CD14-positive monocyte (primary cell): ENCODE data around the gene ETS1. TPM values are rescaled to one million over a fixed set of nuclear protein-coding genes. Genes with fewer than 3 reads are reported as not detected.

Source experiments
- DNase-seq, 3 donors: peaks; one replicate each; pipeline ENCODE4 v3.0.0-alpha.2; 2011 to 2022
- H2AFZ ChIP-seq: 2 replicates; pipeline ENCODE4 v1.6.0; 2012; ENCODE audit warnings: mild to moderate bottlenecking, low read depth, low read length, inconsistent platforms; ENCODE audit not compliant: insufficient read depth, poor library complexity, severe bottlenecking
- H3K27ac ChIP-seq, 2 donors: 1 replicate in 1 of 2; 2 replicates in 1 of 2; pipeline ENCODE4 v1.5.1; 2012 to 2013; ENCODE audit warnings: low read length in 2 of 2, control low read depth in 1 of 2, inconsistent platforms in 1 of 2, low read depth in 1 of 2, mild to moderate bottlenecking in 1 of 2
- H3K27me3 ChIP-seq, 2 donors: one replicate each; pipeline versions ENCODE4 v1.6.0 to v1.6.1; 2011 to 2013; ENCODE audit warnings: low read length in 2 of 2; ENCODE audit not compliant: control insufficient read depth in 2 of 2, insufficient read depth in 2 of 2
- H3K36me3 ChIP-seq, 2 donors: replicated peaks in 1 of 2; 1 replicate in 1 of 2; 2 replicates in 1 of 2; pipeline versions ENCODE4 v1.5.1 to v1.6.1; 2012 to 2013; ENCODE audit warnings: low read length in 2 of 2, control low read depth in 1 of 2, inconsistent platforms in 1 of 2, mild to moderate bottlenecking in 1 of 2; ENCODE audit not compliant: insufficient read depth in 2 of 2, control insufficient read depth in 1 of 2
- H3K4me1 ChIP-seq, 2 donors: 1 replicate in 1 of 2; 2 replicates in 1 of 2; pipeline versions ENCODE4 v1.5.1 to v1.6.1; 2012 to 2013; ENCODE audit warnings: low read length in 2 of 2, control low read depth in 1 of 2, inconsistent platforms in 1 of 2, mild to moderate bottlenecking in 1 of 2, moderate library complexity in 1 of 2; ENCODE audit not compliant: insufficient read depth in 2 of 2, control insufficient read depth in 1 of 2
- H3K4me2 ChIP-seq: replicated peaks from 2 replicates; pipeline ENCODE3; 2012; ENCODE audit warnings: low read length, moderate library complexity, mild to moderate bottlenecking; ENCODE audit not compliant: poor library complexity, severe bottlenecking; ENCODE audit errors: extremely low read depth
- H3K4me3 ChIP-seq, 3 experiments: fragments of 200-600 bp in 1 of 3; sonication (generic) in 1 of 3; replicated peaks in 1 of 3; 1 replicate in 2 of 3; 2 replicates in 1 of 3; pipeline ENCODE4 v1.5.1; 2011 to 2013; ENCODE audit warnings: low read length in 3 of 3, mild to moderate bottlenecking in 3 of 3, control low read depth in 2 of 3, low read depth in 2 of 3, inconsistent platforms in 1 of 3, moderate library complexity in 1 of 3
- H3K79me2 ChIP-seq: 2 replicates; pipeline ENCODE4 v1.6.0; 2012; ENCODE audit warnings: mild to moderate bottlenecking, control low read depth, inconsistent platforms, low read length, moderate library complexity; ENCODE audit not compliant: insufficient read depth
- H3K9ac ChIP-seq: 2 replicates; pipeline ENCODE4 v1.6.0; 2017; ENCODE audit warnings: low read length, mild to moderate bottlenecking; ENCODE audit not compliant: insufficient read depth, poor library complexity, severe bottlenecking
- H3K9me3 ChIP-seq, 2 donors: replicated peaks in 1 of 2; 1 replicate in 1 of 2; 2 replicates in 1 of 2; pipeline versions ENCODE4 v1.5.1 to v1.6.1; 2012 to 2013; ENCODE audit warnings: low read length in 2 of 2, control low read depth in 1 of 2; ENCODE audit not compliant: control insufficient read depth in 1 of 2, insufficient read depth in 1 of 2
- H4K20me1 ChIP-seq: 2 replicates; pipeline ENCODE4 v1.6.0; 2012; ENCODE audit warnings: mild to moderate bottlenecking, low read length, control low read depth, moderate library complexity; ENCODE audit not compliant: insufficient read depth
- H3K27ac Mint-ChIP-seq, 7 donors: one replicate each; pipeline ENCODE4 v1.8.0; 2020; ENCODE audit warnings: mild to moderate bottlenecking in 7 of 7, mixed read lengths in 7 of 7, moderate library complexity in 6 of 7, inconsistent platforms in 2 of 7
- H3K27me3 Mint-ChIP-seq, 3 donors: one replicate each; pipeline ENCODE4 v1.8.0; 2021 to 2022; ENCODE audit warnings: low read depth in 3 of 3, mild to moderate bottlenecking in 3 of 3, mixed read lengths in 3 of 3, moderate library complexity in 3 of 3, inconsistent platforms in 1 of 3
- H3K36me3 Mint-ChIP-seq, 2 donors: one replicate each; pipeline ENCODE4 v1.8.0; 2020; ENCODE audit warnings: mixed read lengths in 2 of 2, inconsistent platforms in 1 of 2, mild to moderate bottlenecking in 1 of 2
- H3K4me1 Mint-ChIP-seq: one replicate; pipeline ENCODE4 v1.8.0; 2020; ENCODE audit warnings: mild to moderate bottlenecking, mixed read lengths
- H3K4me3 Mint-ChIP-seq, 2 donors: one replicate each; pipeline ENCODE4 v1.8.0; 2020; ENCODE audit warnings: mild to moderate bottlenecking in 2 of 2, mixed read lengths in 2 of 2, moderate library complexity in 1 of 2
- H3K9me3 Mint-ChIP-seq, 7 donors: one replicate each; pipeline ENCODE4 v1.8.0; 2020 to 2022; ENCODE audit warnings: mixed read lengths in 7 of 7, mild to moderate bottlenecking in 6 of 7, moderate library complexity in 6 of 7, inconsistent platforms in 2 of 7
- WGBS: methylation state at CpG from one replicate; pipeline ENCODE4 v1.1.5; 2013; ENCODE audit warnings: missing lambda C conversion rate; ENCODE audit not compliant: insufficient coverage; 5-methylcytosine and 5-hydroxymethylcytosine counted together
- intact Hi-C, 2 donors: fragments of 100-400 bp; cut with micrococcal nuclease; formaldehyde crosslinking; loops; one replicate each; pipeline versions ENCODE4 v1.15.0 to v1.15.1; 2023
- polyA plus RNA-seq, 3 donors: library from polyadenylated mRNA; depleted of rRNA in 1 of 3; unstranded in 2 of 3; stranded (reverse) in 1 of 3; fragments of 300-500 nt in 2 of 3; fragments of >200 nt in 1 of 3; fragmentation: Illumina TruSeq in 2 of 3; gene quantifications; 1 replicate in 2 of 3; 2 replicates in 1 of 3; pipeline ENCODE4 v1.2.3, GENCODE V29; 2012 to 2021
- TF ChIP-seq, protein P1 (sequence below): fragments of 200-600 bp; IDR thresholded peaks from one replicate; pipeline ENCODE4 v1.8.0; 2022; ENCODE audit warnings: antibody characterized with exemption, mild to moderate bottlenecking

ETS1 gene
- polyA plus RNA-seq, 3 donors, result 0.67 to 1.6 (median 1.6) TPM

DNA sequence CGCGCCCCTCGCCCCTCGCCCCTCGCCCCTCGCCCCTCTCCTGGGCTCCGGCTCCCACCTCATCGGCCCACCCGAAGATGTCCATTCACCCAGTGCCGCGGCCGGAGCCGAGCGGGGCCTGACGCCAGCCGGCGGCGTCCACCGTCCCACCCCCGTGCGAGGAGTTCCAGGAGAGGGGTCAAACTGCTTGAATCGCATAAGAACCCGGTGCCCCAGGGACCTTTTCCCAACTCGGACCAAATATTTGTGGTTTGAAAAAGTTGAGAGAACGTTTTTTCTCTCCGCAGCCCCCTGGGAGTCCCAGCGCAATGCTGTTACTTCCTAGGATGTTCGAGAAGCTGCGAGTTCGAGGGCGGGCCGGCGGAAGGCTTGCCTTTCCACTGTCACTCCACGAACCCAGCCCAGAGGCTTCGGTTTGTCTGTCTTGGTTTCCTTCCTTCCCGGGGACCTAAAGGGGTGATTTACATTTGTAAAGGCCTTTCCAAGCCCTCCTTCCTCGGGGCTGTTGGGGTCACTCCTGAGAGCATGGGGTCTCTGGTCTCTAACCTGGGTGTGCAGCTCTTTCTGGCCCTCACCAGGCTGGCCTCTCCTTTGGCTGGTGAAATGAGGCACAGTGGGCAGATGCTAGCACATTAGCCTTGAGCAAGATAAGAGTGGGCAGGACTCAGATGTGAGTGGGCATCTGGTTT is 38.0 kb downstream of the ETS1 start:
- DNase-seq, result no peak
- no peaks in the 10 kb centered on the region for H3K36me3 ChIP-seq
- H3K27me3 Mint-ChIP-seq, result peaks cover 13 to 38% (median 36%) of the 10 kb centered on the region in 3 donors
- H3K79me2 ChIP-seq, result no peaks in the 10 kb centered on the region
- TF ChIP-seq, protein P1, sequence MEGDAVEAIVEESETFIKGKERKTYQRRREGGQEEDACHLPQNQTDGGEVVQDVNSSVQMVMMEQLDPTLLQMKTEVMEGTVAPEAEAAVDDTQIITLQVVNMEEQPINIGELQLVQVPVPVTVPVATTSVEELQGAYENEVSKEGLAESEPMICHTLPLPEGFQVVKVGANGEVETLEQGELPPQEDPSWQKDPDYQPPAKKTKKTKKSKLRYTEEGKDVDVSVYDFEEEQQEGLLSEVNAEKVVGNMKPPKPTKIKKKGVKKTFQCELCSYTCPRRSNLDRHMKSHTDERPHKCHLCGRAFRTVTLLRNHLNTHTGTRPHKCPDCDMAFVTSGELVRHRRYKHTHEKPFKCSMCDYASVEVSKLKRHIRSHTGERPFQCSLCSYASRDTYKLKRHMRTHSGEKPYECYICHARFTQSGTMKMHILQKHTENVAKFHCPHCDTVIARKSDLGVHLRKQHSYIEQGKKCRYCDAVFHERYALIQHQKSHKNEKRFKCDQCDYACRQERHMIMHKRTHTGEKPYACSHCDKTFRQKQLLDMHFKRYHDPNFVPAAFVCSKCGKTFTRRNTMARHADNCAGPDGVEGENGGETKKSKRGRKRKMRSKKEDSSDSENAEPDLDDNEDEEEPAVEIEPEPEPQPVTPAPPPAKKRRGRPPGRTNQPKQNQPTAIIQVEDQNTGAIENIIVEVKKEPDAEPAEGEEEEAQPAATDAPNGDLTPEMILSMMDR, result no peak
- H3K4me2 ChIP-seq, result peak overlapping the region; percentile 89
- WGBS, result 22% methylated on average over 20 of the region's 37 CpGs
- peak overlapping the region; percentile 41 for H3K9ac ChIP-seq
- H3K27ac Mint-ChIP-seq, result peak overlapping the region in 4 of 7 donors; percentile 23 to 80 (median 60)
- no peaks in the 10 kb centered on the region for H3K9me3 ChIP-seq
- intact Hi-C loops, result no loop called here
- H3K27ac ChIP-seq, result no peak overlapping the region
- H3K4me1 ChIP-seq, result peaks cover 46 to 50% of the 10 kb centered on the region in 2 donors
- peaks cover 0 to 7% of the 10 kb centered on the region in 2 donors for H3K36me3 Mint-ChIP-seq
- H4K20me1 ChIP-seq, result no peaks in the 10 kb centered on the region
- H3K27me3 ChIP-seq, result peaks cover 13 to 28% of the 10 kb centered on the region in 2 donors
- H3K4me3 Mint-ChIP-seq, result peak overlapping the region; percentile 75 to 89
- H3K9me3 Mint-ChIP-seq, result peaks cover 0 to 1% (median 0%) of the 10 kb centered on the region in 7 donors
- peak overlapping the region; percentile 23 to 71 (median 31) for H3K4me3 ChIP-seq
- H2AFZ ChIP-seq, result peak overlapping the region; percentile 78
- H3K4me1 Mint-ChIP-seq, result peaks cover 65% of the 10 kb centered on the region

DNA sequence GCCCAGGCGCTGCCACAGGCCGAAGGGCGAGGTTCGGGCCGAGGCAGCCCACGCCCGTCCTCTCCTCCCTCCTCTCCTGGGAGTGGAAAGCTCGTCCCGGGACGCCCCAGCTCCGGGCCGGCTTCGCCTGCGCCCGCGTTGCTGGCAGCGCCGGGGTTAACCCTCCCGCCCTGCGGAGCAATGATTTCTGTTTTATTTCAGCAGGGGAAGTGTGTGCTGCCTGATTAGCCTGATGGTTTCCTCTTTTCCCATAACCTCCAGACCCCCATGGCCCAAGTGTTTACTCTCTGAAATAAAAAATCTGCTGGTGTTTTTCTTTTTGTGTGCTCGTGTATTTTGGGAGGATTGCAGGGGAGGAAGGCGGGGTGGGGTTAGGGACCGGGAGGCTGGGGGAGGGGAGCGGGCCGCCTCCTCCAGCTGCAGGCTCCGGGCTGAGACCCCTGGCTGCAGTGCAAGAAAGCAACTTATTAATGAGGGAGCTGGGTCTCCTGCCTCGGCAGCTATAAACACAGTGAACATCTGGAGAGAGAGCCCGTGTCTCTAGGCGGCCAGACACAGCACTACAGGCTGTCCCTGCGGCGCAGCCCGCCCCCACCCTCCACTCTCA is 38.6 kb downstream of the ETS1 start:
- Mint-ChIP-seq H3K27ac (peak overlapping the region in 2 of 7 donors; percentile 74 to 80), H3K4me3 (peak overlapping the region; percentile 75 to 89), H3K9me3 (peaks cover 0 to 1% (median 0%) of the 10 kb centered on the region in 7 donors), H3K27me3 (peaks cover 13 to 40% (median 37%) of the 10 kb centered on the region in 3 donors), H3K4me1 (peaks cover 61% of the 10 kb centered on the region), H3K36me3 (peaks cover 0 to 7% of the 10 kb centered on the region in 2 donors)
- Histone ChIP-seq H3K79me2 (no peaks in the 10 kb centered on the region), H3K4me1 (peaks cover 42 to 44% of the 10 kb centered on the region in 2 donors), H2AFZ (peak overlapping the region; percentile 78), H3K4me3 (peak overlapping the region; percentile 23 to 71 (median 31)), H3K27ac (no peak overlapping the region), H3K27me3 (peaks cover 13 to 28% of the 10 kb centered on the region in 2 donors), H3K9ac (peak overlapping the region; percentile 41), H3K4me2 (peak overlapping the region; percentile 89), H3K36me3 (no peaks in the 10 kb centered on the region), H3K9me3 (no peaks in the 10 kb centered on the region), H4K20me1 (no peaks in the 10 kb centered on the region)
- TF ChIP-seq, protein P1, result no peak
- WGBS, result 0% methylated on average over 15 of the region's 32 CpGs
- intact Hi-C loops, result no loop called here
- DNase-seq, result peak; percentile 36 to 54 (median 43)
